ENCODE results near the gene ZNF711.
"Not testable (repeated sequence)": the region's sequence is repeated elsewhere in the genome, so short reads cannot be mapped to it uniquely, and the experiment has no call there.

Gene ZNF711

GRCh38 chrX:85223359-85223758 lies 20.4 kb upstream of the ZNF711 start:
- no peak overlapping the region for H3K4me3 ChIP-seq (replicated peaks in 1 of 2; ENCODE audit: low read depth in 2 of 2, low read length in 2 of 2)
- no peak for DNase-seq (ENCODE audit: low read depth in 2 of 2)
- no peak for TF ChIP-seq CTCF (IDR thresholded peaks at IDR 0.05; ENCODE audit: low read depth, low read length)

GRCh38 chrX:85243155-85243554 lies 636 bp upstream of the ZNF711 start:
- no peak overlapping the region for H3K4me3 ChIP-seq (replicated peaks in 1 of 2; ENCODE audit: low read depth in 2 of 2, low read length in 2 of 2)
- no peak for TF ChIP-seq CTCF (IDR thresholded peaks at IDR 0.05; ENCODE audit: low read depth, low read length)
- no peak for DNase-seq (ENCODE audit: low read depth in 2 of 2)

GRCh38 chrX:85244450-85245211 lies 840 bp downstream of the ZNF711 start:
- DNase-seq (ENCODE audit: low read depth in 2 of 2): peak in 1 of 2 donors; percentile 4
- no peak for TF ChIP-seq CTCF (IDR thresholded peaks at IDR 0.05; ENCODE audit: low read depth, low read length)
- H3K4me3 ChIP-seq (replicated peaks in 1 of 2; ENCODE audit: low read depth in 2 of 2, low read length in 2 of 2): peak overlapping the region; percentile 48 to 57

DNA sequence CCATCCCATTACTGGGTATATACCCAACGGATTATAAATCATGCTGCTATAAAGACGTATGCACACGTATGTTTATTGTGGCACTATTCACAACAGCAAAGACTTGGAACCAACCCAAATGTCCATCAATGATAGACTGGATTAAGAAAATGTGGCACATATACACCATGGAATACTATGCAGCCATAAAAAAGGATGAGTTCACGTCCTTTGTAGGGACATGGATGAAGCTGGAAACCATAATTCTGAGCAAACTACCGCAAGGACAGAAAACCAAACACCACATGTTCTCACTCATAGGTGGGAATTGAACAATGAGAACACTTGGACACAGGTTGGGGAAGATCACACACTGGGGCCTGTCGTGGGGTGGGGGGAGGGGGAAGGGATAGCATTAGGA lies 41.5 kb downstream of the ZNF711 start:
- not testable (repeated sequence) for H3K4me3 ChIP-seq (replicated peaks in 1 of 2; ENCODE audit: low read depth in 2 of 2, low read length in 2 of 2); DNase-seq (ENCODE audit: low read depth in 2 of 2)

- no peak for DNase-seq (ENCODE audit: low read depth in 2 of 2)
- H3K4me3 ChIP-seq (replicated peaks in 1 of 2; ENCODE audit: low read depth in 2 of 2, low read length in 2 of 2): no peak overlapping the region
- TF ChIP-seq CTCF (IDR thresholded peaks at IDR 0.05; ENCODE audit: low read depth, low read length): no peak
These were observed 45.4 kb downstream of the ZNF711 start for GRCh38 chrX:85288992-85289723.

DNA sequence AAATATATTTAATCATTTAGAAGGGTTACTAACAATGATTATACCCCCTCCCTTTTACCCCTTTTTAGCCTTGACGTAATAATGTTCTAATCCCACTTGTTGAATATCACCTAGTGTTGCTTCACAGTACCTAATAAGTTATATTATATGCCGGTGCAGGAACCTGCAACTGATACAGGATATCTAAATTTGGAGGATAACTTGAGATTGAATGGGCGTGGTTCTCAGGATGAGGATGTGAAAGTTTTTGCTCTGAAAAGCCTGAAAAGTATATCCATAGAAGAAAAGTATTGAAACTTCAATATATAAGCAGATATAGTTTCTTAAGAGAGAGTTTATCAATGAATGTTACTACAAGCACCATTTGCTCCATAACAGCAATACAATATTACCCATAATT lies 59.8 kb downstream of the ZNF711 start:
- DNase-seq (ENCODE audit: low read depth in 2 of 2): no peak
- TF ChIP-seq CTCF (IDR thresholded peaks at IDR 0.05; ENCODE audit: low read depth, low read length): no peak
- H3K4me3 ChIP-seq (replicated peaks in 1 of 2; ENCODE audit: low read depth in 2 of 2, low read length in 2 of 2): no peak overlapping the region

GRCh38 chrX:85309717-85310116 lies 65.9 kb downstream of the ZNF711 start:
- no peak for DNase-seq (ENCODE audit: low read depth in 2 of 2)
- no peak for TF ChIP-seq CTCF (IDR thresholded peaks at IDR 0.05; ENCODE audit: low read depth, low read length)

GRCh38 chrX:85311348-85311747 lies 67.6 kb downstream of the ZNF711 start:
- DNase-seq (ENCODE audit: low read depth in 2 of 2); H3K4me3 ChIP-seq (replicated peaks in 1 of 2; ENCODE audit: low read depth in 2 of 2, low read length in 2 of 2): not testable (repeated sequence)

More at GRCh38 chrX:85309717-85310116, 65.9 kb downstream of the ZNF711 start:
- no peak overlapping the region for H3K4me3 ChIP-seq (replicated peaks in 1 of 2; ENCODE audit: low read depth in 2 of 2, low read length in 2 of 2)

All from cardiac fibroblast (primary cell).